ENCODE results near the gene RFLNA. TPM values are rescaled to one million over a fixed set of nuclear protein-coding genes. Genes with fewer than 3 reads are reported as not detected.

Gene RFLNA
- total RNA-seq, 1 donor from 2014 or later: 36.9 TPM

DNA sequence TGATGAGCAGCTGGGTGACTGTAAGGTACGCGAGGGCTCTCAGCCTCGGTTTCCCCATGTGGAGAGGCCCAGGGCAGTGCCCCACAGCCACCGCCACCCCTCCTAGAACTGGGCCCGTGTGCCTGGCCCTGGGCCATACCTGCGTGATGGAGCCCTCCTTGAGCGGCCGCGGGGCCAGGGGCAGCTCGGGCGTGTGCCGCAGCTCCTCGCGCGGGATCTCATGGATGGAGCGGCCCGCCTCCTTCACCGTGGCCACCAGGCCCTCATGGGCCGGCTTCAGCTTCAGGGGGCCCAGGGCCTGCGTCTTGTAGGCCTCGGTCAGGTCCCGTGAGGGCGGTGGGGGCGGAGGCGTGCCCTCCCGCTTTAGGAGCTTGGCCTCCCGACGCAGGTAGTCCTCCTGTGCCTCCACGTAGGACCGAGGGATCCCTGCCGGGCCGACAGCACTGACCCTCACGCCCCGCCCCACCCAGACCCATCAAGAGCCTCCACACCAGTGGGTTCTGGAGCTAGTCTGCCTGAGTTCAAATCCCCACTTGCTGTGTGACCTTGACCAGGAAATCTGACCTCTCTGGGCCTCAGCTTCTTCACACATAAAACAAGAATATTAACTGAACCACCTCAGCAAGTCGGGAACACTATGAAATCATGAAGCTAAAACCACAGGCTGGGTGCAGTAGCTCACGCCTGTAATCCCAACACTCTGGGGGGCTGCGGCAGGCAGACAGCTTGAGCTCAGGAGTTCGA lies 51.7 kb downstream of the RFLNA start:
- H3K4me3 Mint-ChIP-seq (ENCODE audit: unreplicated experiment): no peak overlapping the region
- H3K27ac Mint-ChIP-seq (ENCODE audit: unreplicated experiment): no peak overlapping the region
- TF ChIP-seq, protein P1, sequence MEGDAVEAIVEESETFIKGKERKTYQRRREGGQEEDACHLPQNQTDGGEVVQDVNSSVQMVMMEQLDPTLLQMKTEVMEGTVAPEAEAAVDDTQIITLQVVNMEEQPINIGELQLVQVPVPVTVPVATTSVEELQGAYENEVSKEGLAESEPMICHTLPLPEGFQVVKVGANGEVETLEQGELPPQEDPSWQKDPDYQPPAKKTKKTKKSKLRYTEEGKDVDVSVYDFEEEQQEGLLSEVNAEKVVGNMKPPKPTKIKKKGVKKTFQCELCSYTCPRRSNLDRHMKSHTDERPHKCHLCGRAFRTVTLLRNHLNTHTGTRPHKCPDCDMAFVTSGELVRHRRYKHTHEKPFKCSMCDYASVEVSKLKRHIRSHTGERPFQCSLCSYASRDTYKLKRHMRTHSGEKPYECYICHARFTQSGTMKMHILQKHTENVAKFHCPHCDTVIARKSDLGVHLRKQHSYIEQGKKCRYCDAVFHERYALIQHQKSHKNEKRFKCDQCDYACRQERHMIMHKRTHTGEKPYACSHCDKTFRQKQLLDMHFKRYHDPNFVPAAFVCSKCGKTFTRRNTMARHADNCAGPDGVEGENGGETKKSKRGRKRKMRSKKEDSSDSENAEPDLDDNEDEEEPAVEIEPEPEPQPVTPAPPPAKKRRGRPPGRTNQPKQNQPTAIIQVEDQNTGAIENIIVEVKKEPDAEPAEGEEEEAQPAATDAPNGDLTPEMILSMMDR (IDR thresholded peaks at IDR 0.05; ENCODE audit: partially characterized antibody, unreplicated experiment): no peak
- no peaks in the 10 kb centered on the region for H3K4me1 Mint-ChIP-seq (ENCODE audit: low read depth, unreplicated experiment)
- H3K9me3 Mint-ChIP-seq (ENCODE audit: unreplicated experiment): peaks cover 15% of the 10 kb centered on the region
- peaks cover 5% of the 10 kb centered on the region for H3K36me3 Mint-ChIP-seq (ENCODE audit: unreplicated experiment)
- peaks cover 5% of the 10 kb centered on the region for H3K27me3 Mint-ChIP-seq (ENCODE audit: unreplicated experiment)
- no peak for DNase-seq

DNA sequence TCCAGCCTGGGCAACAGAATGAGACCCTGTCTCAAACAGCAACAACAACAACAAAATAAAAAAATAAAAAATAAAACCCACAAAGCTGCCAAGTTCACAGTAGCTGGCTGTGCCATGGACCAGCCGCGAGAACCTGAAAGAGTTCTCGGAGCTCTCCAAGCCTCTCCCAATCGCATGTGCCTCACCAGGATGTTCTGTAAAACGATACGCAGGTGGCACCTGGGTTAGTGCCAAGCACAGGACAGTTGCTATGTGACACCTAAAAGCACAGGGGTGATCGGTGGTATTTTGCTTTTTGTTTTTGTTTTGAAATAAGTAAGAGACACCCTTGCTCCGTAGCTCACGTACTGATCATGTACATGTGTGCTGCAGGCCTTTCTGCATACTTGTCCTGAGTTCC lies 52.4 kb downstream of the RFLNA start:
- TF ChIP-seq, protein P1 (IDR thresholded peaks at IDR 0.05; ENCODE audit: partially characterized antibody, unreplicated experiment): no peak
- Mint-ChIP-seq H3K36me3 (ENCODE audit: unreplicated experiment) (peaks cover 5% of the 10 kb centered on the region), H3K4me3 (ENCODE audit: unreplicated experiment) (no peak overlapping the region), H3K4me1 (ENCODE audit: low read depth, unreplicated experiment) (no peaks in the 10 kb centered on the region), H3K9me3 (ENCODE audit: unreplicated experiment) (peaks cover 15% of the 10 kb centered on the region), H3K27ac (ENCODE audit: unreplicated experiment) (no peak overlapping the region), H3K27me3 (ENCODE audit: unreplicated experiment) (peaks cover 2% of the 10 kb centered on the region)
- DNase-seq: no peak

DNA sequence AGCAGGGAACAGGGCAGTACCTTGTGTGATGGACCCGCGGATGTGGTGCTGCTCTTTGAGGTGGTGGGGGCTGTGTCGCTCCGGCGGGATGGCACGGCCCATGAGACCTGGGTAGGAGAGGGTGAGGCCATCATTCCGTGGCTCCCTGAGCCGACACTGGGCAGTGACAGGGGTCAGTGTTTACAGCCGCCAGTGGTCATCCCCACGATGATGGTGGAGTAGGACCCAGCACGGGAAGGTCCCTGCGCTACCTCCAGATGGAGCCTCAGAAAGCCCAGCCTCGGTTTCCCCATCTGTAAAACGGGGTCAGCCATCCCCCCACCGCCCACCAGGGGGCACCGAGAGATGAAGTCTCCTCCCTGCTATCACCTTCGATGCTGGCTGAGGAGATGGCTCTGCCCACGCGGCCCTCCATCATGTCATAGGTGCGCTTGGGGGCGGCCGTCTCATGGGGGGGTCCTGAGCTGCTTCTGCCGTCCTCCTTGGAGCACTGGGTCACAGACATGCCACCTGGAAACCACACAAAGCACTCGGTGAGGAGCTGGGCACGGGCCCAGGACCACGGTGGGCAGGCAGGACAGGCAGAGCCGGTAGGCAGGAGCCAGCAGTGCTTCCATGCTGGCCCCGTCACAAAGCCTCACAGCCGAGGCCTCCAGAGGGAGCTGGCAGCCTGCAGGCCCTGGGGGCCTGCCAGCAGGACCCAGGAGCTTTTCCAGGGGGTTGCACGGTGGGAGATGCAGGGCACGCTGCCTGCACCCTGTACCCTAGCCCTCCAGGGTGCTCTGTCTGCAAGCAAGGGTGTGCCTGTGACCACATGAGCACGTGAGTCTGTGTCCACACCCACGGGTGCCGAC lies 53.1 kb downstream of the RFLNA start:
- H3K9me3 Mint-ChIP-seq (ENCODE audit: unreplicated experiment): peaks cover 16% of the 10 kb centered on the region
- TF ChIP-seq, protein P1 (IDR thresholded peaks at IDR 0.05; ENCODE audit: partially characterized antibody, unreplicated experiment): peak; percentile 77
- no peak for DNase-seq
- H3K27ac Mint-ChIP-seq (ENCODE audit: unreplicated experiment): no peak overlapping the region
- peaks cover 5% of the 10 kb centered on the region for H3K36me3 Mint-ChIP-seq (ENCODE audit: unreplicated experiment)
- H3K4me1 Mint-ChIP-seq (ENCODE audit: low read depth, unreplicated experiment): no peaks in the 10 kb centered on the region
- H3K4me3 Mint-ChIP-seq (ENCODE audit: unreplicated experiment): no peak overlapping the region
- H3K27me3 Mint-ChIP-seq (ENCODE audit: unreplicated experiment): peaks cover 2% of the 10 kb centered on the region

DNA sequence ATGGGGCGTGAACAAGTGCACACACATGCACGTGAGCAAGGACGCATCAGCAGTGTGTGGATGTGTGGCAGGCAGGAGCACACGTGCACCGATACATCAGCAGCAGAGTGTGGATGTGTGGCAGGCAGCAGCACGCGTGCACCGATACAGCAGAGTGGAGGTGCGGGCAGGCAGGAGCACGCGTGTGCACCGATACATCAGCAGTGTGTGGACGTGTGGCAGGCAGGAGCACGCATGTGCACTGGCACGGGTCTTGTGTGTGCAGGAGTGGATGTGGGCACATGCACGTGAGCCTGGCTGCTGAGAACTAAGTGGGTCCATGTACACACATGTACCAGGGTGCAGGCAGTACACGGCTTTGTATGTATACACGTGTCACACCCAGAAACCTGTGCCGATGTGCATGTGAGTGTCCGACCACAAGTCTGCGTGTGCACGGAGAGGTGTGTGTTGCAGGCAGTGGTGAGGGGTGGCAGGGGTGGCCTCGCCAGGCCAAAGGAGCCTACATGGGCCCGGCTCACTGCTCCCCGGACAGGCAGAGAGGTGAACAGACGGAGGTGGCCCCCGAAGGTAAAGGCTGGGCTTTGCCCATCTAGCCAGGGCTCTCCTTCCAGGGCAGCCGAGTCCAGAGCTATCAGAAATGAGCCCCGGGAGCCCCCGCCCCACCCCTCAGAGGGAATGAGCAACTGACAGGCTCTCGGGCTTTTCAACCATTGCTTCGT lies 53.9 kb downstream of the RFLNA start:
- Mint-ChIP-seq H3K36me3 (ENCODE audit: unreplicated experiment) (peaks cover 5% of the 10 kb centered on the region), H3K27me3 (ENCODE audit: unreplicated experiment) (peaks cover 2% of the 10 kb centered on the region), H3K27ac (ENCODE audit: unreplicated experiment) (no peak overlapping the region), H3K4me3 (ENCODE audit: unreplicated experiment) (no peak overlapping the region), H3K9me3 (ENCODE audit: unreplicated experiment) (peaks cover 14% of the 10 kb centered on the region), H3K4me1 (ENCODE audit: low read depth, unreplicated experiment) (no peaks in the 10 kb centered on the region)
- TF ChIP-seq, protein P1 (IDR thresholded peaks at IDR 0.05; ENCODE audit: partially characterized antibody, unreplicated experiment): no peak
- no peak for DNase-seq

Measured in glutamatergic neuron (in vitro differentiated cells).